GM19240 (cell line): ENCODE data around the gene RHBDD2.

Source experiments
- DNase-seq: peaks from one replicate; pipeline ENCODE4 v3.0.0; 2011; ENCODE audit warnings: low spot score; ENCODE audit not compliant: insufficient read length

Gene RHBDD2

GRCh38 chr7:75916685-75917634 lies 38.1 kb downstream of the RHBDD2 start:
- DNase-seq = no peak

- no peak for DNase-seq
Measured at GRCh38 chr7:75920431-75921161, 41.8 kb downstream of the RHBDD2 start.

- no peak for DNase-seq
Measured at GRCh38 chr7:75921479-75921878, 42.6 kb downstream of the RHBDD2 start.

GRCh38 chr7:75922966-75923603 lies 44.3 kb downstream of the RHBDD2 start:
- DNase-seq = no peak

GRCh38 chr7:75924256-75924655 lies 45.4 kb downstream of the RHBDD2 start:
- DNase-seq = no peak

- DNase-seq = no peak
Measured at GRCh38 chr7:75924889-75925288, 46.1 kb downstream of the RHBDD2 start.

- no peak for DNase-seq
Measured at GRCh38 chr7:75925717-75926435, 47.0 kb downstream of the RHBDD2 start.

- no peak for DNase-seq
Measured at GRCh38 chr7:75928568-75928914, 49.7 kb downstream of the RHBDD2 start.

- no peak for DNase-seq
Measured at GRCh38 chr7:75931680-75932079, 52.8 kb downstream of the RHBDD2 start.

- no peak for DNase-seq
Measured at GRCh38 chr7:75937958-75938786, 59.3 kb downstream of the RHBDD2 start.
